ENCODE data around the gene NSMCE1.

DNA sequence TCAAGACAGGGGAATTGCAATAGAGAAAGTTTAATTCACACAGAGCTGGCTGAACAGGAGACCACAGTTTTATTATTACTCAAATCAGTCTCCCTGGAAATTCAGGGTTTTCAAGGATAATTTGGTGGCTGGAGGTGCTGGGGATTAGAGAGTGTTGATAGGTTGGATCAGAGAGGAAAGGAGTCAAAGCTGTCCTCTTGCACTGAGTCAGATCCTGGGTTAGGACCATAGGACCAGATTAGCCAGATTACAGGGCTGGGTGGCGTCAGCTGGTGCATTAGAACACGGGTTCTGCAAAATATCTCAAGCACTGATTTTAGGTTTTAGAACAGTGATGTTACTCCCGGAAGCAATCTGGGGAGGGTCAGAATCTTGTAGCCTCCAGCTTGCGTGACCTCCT lies 1.8 kb upstream of the NSMCE1 start:
- no peak for TF ChIP-seq EZH2 (IDR thresholded peaks at IDR 0.05; ENCODE audit: borderline replicate concordance, low read depth, low read length, poor library complexity, severe bottlenecking)
- TF ChIP-seq, protein P1, sequence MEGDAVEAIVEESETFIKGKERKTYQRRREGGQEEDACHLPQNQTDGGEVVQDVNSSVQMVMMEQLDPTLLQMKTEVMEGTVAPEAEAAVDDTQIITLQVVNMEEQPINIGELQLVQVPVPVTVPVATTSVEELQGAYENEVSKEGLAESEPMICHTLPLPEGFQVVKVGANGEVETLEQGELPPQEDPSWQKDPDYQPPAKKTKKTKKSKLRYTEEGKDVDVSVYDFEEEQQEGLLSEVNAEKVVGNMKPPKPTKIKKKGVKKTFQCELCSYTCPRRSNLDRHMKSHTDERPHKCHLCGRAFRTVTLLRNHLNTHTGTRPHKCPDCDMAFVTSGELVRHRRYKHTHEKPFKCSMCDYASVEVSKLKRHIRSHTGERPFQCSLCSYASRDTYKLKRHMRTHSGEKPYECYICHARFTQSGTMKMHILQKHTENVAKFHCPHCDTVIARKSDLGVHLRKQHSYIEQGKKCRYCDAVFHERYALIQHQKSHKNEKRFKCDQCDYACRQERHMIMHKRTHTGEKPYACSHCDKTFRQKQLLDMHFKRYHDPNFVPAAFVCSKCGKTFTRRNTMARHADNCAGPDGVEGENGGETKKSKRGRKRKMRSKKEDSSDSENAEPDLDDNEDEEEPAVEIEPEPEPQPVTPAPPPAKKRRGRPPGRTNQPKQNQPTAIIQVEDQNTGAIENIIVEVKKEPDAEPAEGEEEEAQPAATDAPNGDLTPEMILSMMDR (conservative IDR thresholded peaks at IDR 0.05; ENCODE audit: low read depth, low read length): no peak

Data from A673 (cell line).